GM12878 (cell line): ENCODE data around the gene SEPSECS. TPM values are rescaled to one million over a fixed set of nuclear protein-coding genes. Genes with fewer than 3 reads are reported as not detected.

ENCODE experiments used
- MTA3 ChIP-seq: IDR thresholded peaks from 2 replicates; pipeline ENCODE4 v1.6.1; 2012; ENCODE audit warnings: low read length, inconsistent platforms, borderline replicate concordance
- MYC ChIP-seq: IDR thresholded peaks from 2 replicates; pipeline ENCODE4 v1.6.1; 2011; ENCODE audit warnings: mild to moderate bottlenecking, low read length, moderate library complexity, inconsistent platforms; ENCODE audit not compliant: insufficient read depth, insufficient replicate concordance, insufficient read length, severe bottlenecking
- SIX5 ChIP-seq: IDR thresholded peaks from 2 replicates; pipeline ENCODE4 v1.6.1; 2011; ENCODE audit warnings: mild to moderate bottlenecking, low read depth, low read length, moderate library complexity; ENCODE audit not compliant: severe bottlenecking
- ZNF687 ChIP-seq: fragments of 450-650 bp; IDR thresholded peaks from 2 replicates; pipeline ENCODE4 v1.6.1; 2017; ENCODE audit warnings: mild to moderate bottlenecking, moderate library complexity
- polyA plus RNA-seq, 11 experiments: library from polyadenylated mRNA; depleted of rRNA in 4 of 11; unstranded in 6 of 11; stranded (reverse) in 5 of 11; fragments of >200 nt; fragmentation: Nextera tagmentation in 4 of 11; fragmentation: Illumina TruSeq in 1 of 11; extraction: Ambion mirVana in 4 of 11; extraction: Trizol in 1 of 11; gene quantifications; 1 replicate in 1 of 11; 2 replicates in 10 of 11; pipeline versions ENCODE4 v1.2.1 to v1.2.3, GENCODE V29; 2011 to 2016; ENCODE audit warnings: inconsistent platforms in 2 of 11, missing spikeins in 2 of 11, low read depth in 1 of 11
- total RNA-seq, 4 experiments: library from RNA; depleted of rRNA in 3 of 4; stranded (reverse); fragments of >200 nt in 3 of 4; fragmentation: Illumina TruSeq in 1 of 4; extraction: Trizol in 1 of 4; gene quantifications; 2 replicates each; pipeline versions ENCODE4 v1.2.1 to v1.2.3, GENCODE V29; 2013 to 2021
- TF ChIP-seq, protein P1 (sequence below): fragments of 450-650 bp; IDR thresholded peaks from 2 replicates; pipeline ENCODE4 v1.6.1; 2018; ENCODE audit warnings: borderline replicate concordance, mild to moderate bottlenecking; ENCODE audit not compliant: partially characterized antibody

SEPSECS gene
- total and polyA plus RNA-seq, 10 of the 15 experiments (the other 5 are each of a cell fraction or from before 2014, with no cell fraction given), result 2.8 to 15.8 (median 7.2) TPM

DNA sequence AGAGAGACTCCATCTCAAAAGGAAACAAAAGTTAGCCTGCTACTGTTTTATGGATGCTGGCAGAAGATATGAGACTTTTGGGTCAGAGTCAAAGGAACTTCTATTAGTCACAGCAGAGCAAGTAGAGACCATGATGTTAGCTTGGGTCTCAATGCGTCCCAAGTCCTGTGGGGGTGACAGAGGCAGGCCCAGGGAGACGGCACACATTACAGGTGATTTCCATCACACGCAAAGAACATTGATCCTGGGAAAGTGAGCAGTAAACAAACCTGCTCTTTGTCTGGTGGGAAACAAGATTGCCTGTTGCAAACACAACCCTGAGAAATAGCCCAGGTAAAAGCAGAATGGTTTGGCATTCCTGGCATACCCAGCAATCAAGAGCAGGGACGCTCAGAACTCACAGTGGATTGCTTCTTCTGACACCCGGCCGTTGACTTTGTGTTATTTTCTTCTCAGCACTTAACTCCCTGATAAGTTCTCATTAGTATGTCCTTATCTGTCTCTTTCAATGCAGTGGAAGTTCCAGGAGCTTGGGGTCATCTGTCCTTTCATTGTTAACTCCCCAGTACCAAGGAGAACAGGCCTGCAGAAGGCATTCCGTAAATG, 78.3 kb downstream of the SEPSECS start (continued):
- TF ChIP-seq ZNF687, result no peak
- TF ChIP-seq, protein P1, sequence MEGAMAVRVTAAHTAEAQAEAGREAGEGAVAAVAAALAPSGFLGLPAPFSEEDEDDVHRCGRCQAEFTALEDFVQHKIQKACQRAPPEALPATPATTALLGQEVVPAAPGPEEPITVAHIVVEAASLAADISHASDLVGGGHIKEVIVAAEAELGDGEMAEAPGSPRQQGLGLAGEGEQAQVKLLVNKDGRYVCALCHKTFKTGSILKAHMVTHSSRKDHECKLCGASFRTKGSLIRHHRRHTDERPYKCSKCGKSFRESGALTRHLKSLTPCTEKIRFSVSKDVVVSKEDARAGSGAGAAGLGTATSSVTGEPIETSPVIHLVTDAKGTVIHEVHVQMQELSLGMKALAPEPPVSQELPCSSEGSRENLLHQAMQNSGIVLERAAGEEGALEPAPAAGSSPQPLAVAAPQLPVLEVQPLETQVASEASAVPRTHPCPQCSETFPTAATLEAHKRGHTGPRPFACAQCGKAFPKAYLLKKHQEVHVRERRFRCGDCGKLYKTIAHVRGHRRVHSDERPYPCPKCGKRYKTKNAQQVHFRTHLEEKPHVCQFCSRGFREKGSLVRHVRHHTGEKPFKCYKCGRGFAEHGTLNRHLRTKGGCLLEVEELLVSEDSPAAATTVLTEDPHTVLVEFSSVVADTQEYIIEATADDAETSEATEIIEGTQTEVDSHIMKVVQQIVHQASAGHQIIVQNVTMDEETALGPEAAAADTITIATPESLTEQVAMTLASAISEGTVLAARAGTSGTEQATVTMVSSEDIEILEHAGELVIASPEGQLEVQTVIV, result no peak
- no peak for TF ChIP-seq SIX5
- no peak for TF ChIP-seq MTA3
- TF ChIP-seq MYC, result no peak
